Ovary (tissue), 9 donors: Measurements from ENCODE around the gene KCNH8. TPM values are rescaled to one million over a fixed set of nuclear protein-coding genes. Genes with fewer than 3 reads are reported as not detected.

Experiments
- DNase-seq, 5 donors: peaks; one replicate each; pipeline ENCODE4 v3.0.0-alpha.2; 2019 to 2020
- H3K27ac ChIP-seq, 2 donors: fragments of 200-600 bp; one replicate each; pipeline versions ENCODE4 v1.5.1 to v1.8.0; 2019 to 2022
- H3K27me3 ChIP-seq: fragments of 200-600 bp; one replicate; pipeline ENCODE4 v1.8.0; 2022
- H3K36me3 ChIP-seq: fragments of 200-600 bp; sonication (generic); one replicate; pipeline ENCODE4 v1.5.1; 2019
- H3K4me1 ChIP-seq: one replicate; pipeline ENCODE4 v1.8.1; 2013; ENCODE audit warnings: mild to moderate bottlenecking, moderate library complexity; ENCODE audit not compliant: insufficient read depth
- H3K4me3 ChIP-seq: fragments of 200-600 bp; sonication (generic); one replicate; pipeline ENCODE4 v1.5.1; 2017
- H3K9me3 ChIP-seq, 2 donors: fragments of 200-600 bp in 1 of 2; sonication (generic) in 1 of 2; one replicate each; pipeline versions ENCODE4 v1.5.1 to v1.8.1; 2013 to 2019; ENCODE audit warnings: mild to moderate bottlenecking in 1 of 2, moderate library complexity in 1 of 2
- EP300 ChIP-seq: sonication (generic); formaldehyde crosslinking; IDR thresholded peaks from one replicate; pipeline ENCODE4 v1.6.1; 2017; ENCODE audit warnings: antibody characterized with exemption
- POLR2A ChIP-seq: fragments of 450-650 bp; IDR thresholded peaks from one replicate; pipeline ENCODE4 v1.6.1; 2017; ENCODE audit warnings: antibody characterized with exemption, mild to moderate bottlenecking, moderate library complexity
- WGBS, 3 donors: extraction: QIAGEN DNeasy Blood & Tissue Kit in 1 of 3; methylation state at CpG; one replicate each; pipeline versions ENCODE4 v1.1.5 to v1.1.7; 2013 to 2017; 5-methylcytosine and 5-hydroxymethylcytosine counted together
- intact Hi-C, 4 donors: fragments of 100-400 bp; cut with DNase I; formaldehyde crosslinking; loops; one replicate each; pipeline versions ENCODE4 v1.11.0 to v1.15.1; 2022 to 2023
- polyA plus RNA-seq, 2 donors: library from polyadenylated mRNA; stranded (reverse); fragments of 200-250 nt in 1 of 2; fragments of 350-450 nt in 1 of 2; fragmentation: Illumina TruSeq in 1 of 2; extraction: RNeasy Lipid Tissue Mini Kit (QIAGEN cat#74804) in 1 of 2; gene quantifications; one replicate each; pipeline ENCODE4 v1.2.3, GENCODE V29; 2013 to 2014
- total RNA-seq, 7 donors: library from RNA; depleted of rRNA in 2 of 7; stranded (reverse); fragments of >200 nt in 2 of 7; fragmentation: NEBNext Ultra II Directional in 3 of 7; extraction: Animal tissue kit (Norgen Biotek cat#: 25700) in 3 of 7; gene quantifications; one replicate each; pipeline versions ENCODE4 v1.1.0 to v1.2.4, GENCODE V29; 2016 to 2023
- TF ChIP-seq, protein P1 (sequence below), 3 donors: fragments of 450-650 bp in 2 of 3; fragments of 200-600 bp in 1 of 3; IDR thresholded peaks; one replicate each; pipeline versions ENCODE4 v1.5.1 to v1.8.0; 2016 to 2022; ENCODE audit warnings: antibody characterized with exemption in 3 of 3, mild to moderate bottlenecking in 1 of 3
- donor health status: DM: no; HTN: no; CAD: no; lungs with moderate emphysema.
- donor health status: DM: no; HTN: no; CAD: no.
- donor health status: Bipolar disorder and iron deficiency.
- donor health status: DM: yes; HTN: yes; CAD: no.
- donor health status: DM: no; HTN: no; CAD: no.
- donor health status: DM: yes; HTN: yes; CAD: no.

KCNH8 gene
- total and polyA plus RNA-seq, 9 donors = 0.05 to 1.4 (median 0.17) TPM; not detected in 1

DNA sequence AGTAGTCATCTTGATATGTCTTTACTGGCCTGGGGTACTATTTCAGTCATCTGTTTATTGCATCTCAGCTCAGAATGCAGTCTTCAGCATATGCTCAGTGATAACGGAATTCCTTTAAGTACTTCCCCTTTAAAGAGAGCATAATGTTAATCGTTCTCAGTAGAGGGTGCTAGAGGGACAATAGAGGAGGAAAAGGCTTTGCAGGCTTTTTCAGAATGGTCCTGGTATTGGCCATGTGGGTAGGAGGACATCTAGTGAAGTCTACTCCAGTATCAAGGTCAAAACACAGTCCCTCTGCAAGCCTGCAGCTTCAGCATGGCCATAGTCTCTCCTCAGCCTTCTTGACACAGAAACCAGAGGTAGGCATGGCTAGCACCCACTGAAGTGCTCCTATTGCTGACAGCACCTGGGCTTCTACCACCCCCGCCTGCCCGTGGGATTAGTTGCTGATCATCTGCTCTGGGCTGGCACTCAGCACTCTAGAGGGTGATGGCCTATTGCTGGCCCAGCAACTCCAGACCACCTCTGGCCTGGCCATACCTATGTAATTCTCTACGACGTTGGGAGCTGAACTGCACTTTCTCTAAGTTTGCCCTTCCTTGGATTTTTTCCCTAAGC lies 65.4 kb downstream of the KCNH8 start:
- Histone ChIP-seq H3K9me3 (no peaks in the 10 kb centered on the region), H3K4me3 (no peak overlapping the region), H3K36me3 (no peaks in the 10 kb centered on the region), H3K4me1 (no peaks in the 10 kb centered on the region), H3K27me3 (no peaks in the 10 kb centered on the region), H3K27ac (no peak overlapping the region)
- DNase-seq = no peak
- 70 to 73% (median 71%) methylated on average over 6 of the region's 6 CpGs for WGBS, 3 donors
- intact Hi-C loops = no loop called here
- TF ChIP-seq, protein P1, sequence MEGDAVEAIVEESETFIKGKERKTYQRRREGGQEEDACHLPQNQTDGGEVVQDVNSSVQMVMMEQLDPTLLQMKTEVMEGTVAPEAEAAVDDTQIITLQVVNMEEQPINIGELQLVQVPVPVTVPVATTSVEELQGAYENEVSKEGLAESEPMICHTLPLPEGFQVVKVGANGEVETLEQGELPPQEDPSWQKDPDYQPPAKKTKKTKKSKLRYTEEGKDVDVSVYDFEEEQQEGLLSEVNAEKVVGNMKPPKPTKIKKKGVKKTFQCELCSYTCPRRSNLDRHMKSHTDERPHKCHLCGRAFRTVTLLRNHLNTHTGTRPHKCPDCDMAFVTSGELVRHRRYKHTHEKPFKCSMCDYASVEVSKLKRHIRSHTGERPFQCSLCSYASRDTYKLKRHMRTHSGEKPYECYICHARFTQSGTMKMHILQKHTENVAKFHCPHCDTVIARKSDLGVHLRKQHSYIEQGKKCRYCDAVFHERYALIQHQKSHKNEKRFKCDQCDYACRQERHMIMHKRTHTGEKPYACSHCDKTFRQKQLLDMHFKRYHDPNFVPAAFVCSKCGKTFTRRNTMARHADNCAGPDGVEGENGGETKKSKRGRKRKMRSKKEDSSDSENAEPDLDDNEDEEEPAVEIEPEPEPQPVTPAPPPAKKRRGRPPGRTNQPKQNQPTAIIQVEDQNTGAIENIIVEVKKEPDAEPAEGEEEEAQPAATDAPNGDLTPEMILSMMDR (IDR thresholded peaks at IDR 0.05) = no peak
- TF ChIP-seq EP300 (no peak), POLR2A (no peak)

DNA sequence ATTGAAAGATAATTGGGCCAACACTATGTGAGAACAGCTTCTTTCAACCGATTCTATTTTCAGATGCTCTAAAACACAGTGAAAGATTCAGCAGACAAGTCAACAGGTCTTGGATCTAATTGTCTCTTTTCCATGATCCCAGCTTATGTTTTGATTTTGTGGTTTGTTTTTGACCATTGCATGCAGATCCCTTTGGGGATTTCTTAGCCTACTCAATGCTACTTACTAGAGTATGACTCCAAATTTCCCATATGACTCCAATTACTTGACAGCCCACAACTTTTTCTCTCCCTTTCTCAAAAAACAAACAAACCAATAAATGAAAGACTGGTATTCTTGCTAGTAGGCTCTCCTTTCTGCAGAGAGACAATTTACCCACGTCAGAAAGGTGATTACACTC lies 67.1 kb downstream of the KCNH8 start:
- intact Hi-C loops = no loop called here
- no peaks in the 10 kb centered on the region for H3K9me3 ChIP-seq
- no peaks in the 10 kb centered on the region for H3K27me3 ChIP-seq
- no peaks in the 10 kb centered on the region for H3K4me1 ChIP-seq
- H3K27ac ChIP-seq = no peak overlapping the region
- DNase-seq = no peak
- WGBS, 3 donors = 55 to 68% (median 60%) methylated on average over 2 of the region's 2 CpGs
- no peaks in the 10 kb centered on the region for H3K36me3 ChIP-seq
- H3K4me3 ChIP-seq = no peak overlapping the region
- TF ChIP-seq EP300 (no peak), POLR2A (no peak)
- TF ChIP-seq, protein P1 (IDR thresholded peaks at IDR 0.05) = no peak

DNA sequence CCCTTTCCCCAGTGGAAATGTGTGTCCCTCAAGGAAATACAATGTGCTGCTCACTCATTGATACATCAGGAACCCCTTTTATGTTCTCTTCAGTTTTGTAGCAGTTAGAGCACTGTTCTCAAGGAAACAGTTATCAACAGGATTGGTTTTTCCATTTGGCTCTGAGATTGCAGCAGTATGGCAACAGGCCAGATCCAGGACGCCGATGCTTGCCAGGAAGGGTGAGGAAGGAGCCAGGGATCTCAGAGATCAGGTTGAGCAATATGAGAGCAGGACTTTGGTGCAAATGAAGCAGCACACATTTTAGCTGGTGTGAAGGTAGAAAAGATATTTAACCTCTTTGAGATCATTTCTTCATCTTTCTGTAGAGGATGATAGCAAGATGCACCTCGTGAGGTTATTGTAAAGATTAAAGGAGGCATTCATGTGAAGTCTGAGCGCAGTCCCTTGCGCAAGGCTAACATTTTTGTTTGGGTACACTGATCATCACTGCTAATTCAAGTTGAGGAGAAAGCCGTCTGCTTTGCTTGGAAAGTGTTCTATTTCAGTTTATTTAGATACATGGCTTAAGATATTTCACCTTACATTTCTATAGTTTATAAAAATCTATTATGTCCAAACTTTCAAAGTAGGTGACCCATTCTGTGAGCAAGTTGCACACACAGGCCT lies 68.5 kb downstream of the KCNH8 start:
- Histone ChIP-seq H3K27ac (no peak overlapping the region), H3K4me1 (no peaks in the 10 kb centered on the region), H3K27me3 (no peaks in the 10 kb centered on the region), H3K9me3 (no peaks in the 10 kb centered on the region), H3K36me3 (no peaks in the 10 kb centered on the region), H3K4me3 (no peak overlapping the region)
- peak in 1 of 5 donors; percentile 15 for DNase-seq
- intact Hi-C loops = no loop called here
- 55 to 58% (median 58%) methylated on average over 6 of the region's 6 CpGs for WGBS, 3 donors
- TF ChIP-seq, protein P1 (IDR thresholded peaks at IDR 0.05) = no peak
- TF ChIP-seq POLR2A = no peak
- TF ChIP-seq EP300 = no peak

DNA sequence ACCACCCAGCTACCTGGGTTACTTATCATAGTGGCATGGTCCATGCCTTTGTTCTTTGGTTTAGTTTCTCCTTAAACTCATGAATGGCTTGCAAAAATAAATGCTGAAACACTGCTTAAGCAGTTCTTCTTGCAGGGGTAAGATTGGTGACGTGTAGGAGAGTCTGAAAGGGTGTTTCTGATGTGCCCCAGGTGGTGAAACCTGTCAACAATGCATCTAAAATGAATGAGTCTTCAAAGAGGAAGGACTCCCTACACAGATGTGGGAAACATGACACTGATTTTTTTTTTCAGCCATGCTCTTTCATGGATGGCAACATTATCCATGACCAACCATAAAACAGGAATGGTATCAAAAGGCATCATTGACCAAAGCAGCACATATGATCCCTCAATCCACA lies 72.0 kb downstream of the KCNH8 start:
- intact Hi-C loops = no loop called here

More for the DNA sequence above, 72.0 kb downstream of the KCNH8 start:
- no peaks in the 10 kb centered on the region for H3K9me3 ChIP-seq
- TF ChIP-seq, protein P1 (IDR thresholded peaks at IDR 0.05) = no peak
- no peak for TF ChIP-seq POLR2A
- TF ChIP-seq EP300 = no peak
- no peak overlapping the region for H3K27ac ChIP-seq
- H3K4me1 ChIP-seq = no peaks in the 10 kb centered on the region
- WGBS, 3 donors = 56 to 71% (median 61%) methylated on average over 1 of the region's 1 CpG
- DNase-seq = no peak
- H3K27me3 ChIP-seq = no peaks in the 10 kb centered on the region
- H3K36me3 ChIP-seq = no peaks in the 10 kb centered on the region
- no peak overlapping the region for H3K4me3 ChIP-seq
